ENCODE data around the gene DPYSL3.
"Not testable (repeated sequence)": the region's sequence is repeated elsewhere in the genome, so short reads cannot be mapped to it uniquely, and the experiment has no call there.

DPYSL3 gene

GRCh38 chr5:147509710-147510651 is at the start of gene DPYSL3:
TSS of gene DPYSL3 (minus strand) at chr5:147510068. CDS start at chr5:147509858, 210 bp downstream.
- no peak for DNase-seq (ENCODE audit: low read depth in 2 of 2)

- DNase-seq (ENCODE audit: low read depth in 2 of 2), result no peak
Observed at GRCh38 chr5:147558826-147559225, 49.0 kb upstream of the DPYSL3 start.

DNA sequence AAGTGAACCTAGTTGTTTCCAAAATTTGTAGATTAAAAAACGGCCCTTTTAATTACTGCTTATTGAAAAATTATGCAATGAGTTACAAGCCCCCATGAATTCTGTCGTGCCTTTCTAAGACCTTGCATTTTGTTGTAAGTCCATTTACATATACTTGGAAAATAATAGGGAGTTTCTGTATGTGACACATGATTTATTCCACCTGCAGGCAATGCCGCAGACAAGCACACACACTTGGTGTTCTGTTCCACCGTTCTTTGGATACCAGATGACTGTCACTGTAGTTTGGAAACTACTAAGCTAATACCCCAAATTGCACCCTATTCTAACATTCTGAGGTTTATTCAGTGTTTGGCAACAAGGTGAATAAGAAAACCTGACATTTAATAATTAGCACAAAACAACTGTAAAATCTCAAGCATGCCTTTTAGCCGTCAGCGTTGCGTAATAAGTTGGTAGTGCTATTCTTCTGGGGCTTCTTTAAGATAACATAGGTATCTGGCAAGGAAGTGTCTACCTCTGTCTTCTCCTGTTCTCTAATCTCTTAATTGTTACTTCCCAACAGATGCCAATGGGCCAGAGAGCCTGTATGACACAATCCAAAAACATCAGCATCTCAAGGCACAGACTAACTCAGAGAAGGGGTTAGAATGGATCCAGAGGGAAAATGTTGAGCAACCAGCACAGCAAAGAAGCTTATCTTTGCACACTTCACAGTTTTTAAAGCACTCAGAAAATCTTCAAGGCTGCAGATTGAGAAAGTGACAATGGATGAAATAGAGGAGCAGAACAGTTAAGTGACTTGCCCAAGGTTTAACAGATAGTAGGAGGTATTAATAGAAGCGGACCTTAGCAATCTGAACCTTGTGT is 48.2 kb upstream of the DPYSL3 start:
- DNase-seq (ENCODE audit: low read depth in 2 of 2), result no peak

- no peak for DNase-seq (ENCODE audit: low read depth in 2 of 2)
Observed at GRCh38 chr5:147555176-147555575, 45.3 kb upstream of the DPYSL3 start.

- no peak for DNase-seq (ENCODE audit: low read depth in 2 of 2)
Observed at GRCh38 chr5:147554261-147554817, 44.5 kb upstream of the DPYSL3 start.

GRCh38 chr5:147553817-147554216 is 43.9 kb upstream of the DPYSL3 start:
- not testable (repeated sequence) for DNase-seq (ENCODE audit: low read depth in 2 of 2)

DNA sequence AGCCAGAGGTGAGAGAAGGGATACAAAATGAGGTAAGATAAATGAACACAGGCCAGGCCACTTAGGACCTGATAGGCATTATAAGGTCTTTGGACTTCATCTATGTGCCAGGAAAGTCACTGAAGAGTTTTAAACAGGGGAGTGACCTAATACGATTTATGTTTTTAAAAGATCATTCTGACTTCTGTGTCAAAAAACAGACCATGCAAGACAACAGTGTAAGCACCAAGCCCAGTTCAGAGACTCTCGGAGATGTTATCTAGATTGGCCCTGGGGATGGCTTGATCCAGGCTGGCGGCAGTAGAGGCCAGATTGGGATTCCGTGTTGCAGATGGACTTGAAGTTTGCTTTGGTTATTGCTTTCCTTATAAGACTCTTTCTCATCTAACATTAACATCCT is 43.0 kb upstream of the DPYSL3 start:
- DNase-seq (ENCODE audit: low read depth in 2 of 2), result no peak

- no peak for DNase-seq (ENCODE audit: low read depth in 2 of 2)
Observed at GRCh38 chr5:147551677-147552076, 41.8 kb upstream of the DPYSL3 start.

- no peak for DNase-seq (ENCODE audit: low read depth in 2 of 2)
Observed at GRCh38 chr5:147547730-147548129, 37.9 kb upstream of the DPYSL3 start.

GRCh38 chr5:147544556-147544955 is 34.7 kb upstream of the DPYSL3 start:
- no peak for DNase-seq (ENCODE audit: low read depth in 2 of 2)

- no peak for DNase-seq (ENCODE audit: low read depth in 2 of 2)
Observed at GRCh38 chr5:147539053-147539452, 29.2 kb upstream of the DPYSL3 start.

GRCh38 chr5:147538236-147538635 is 28.4 kb upstream of the DPYSL3 start:
- DNase-seq (ENCODE audit: low read depth in 2 of 2), result no peak

DNA sequence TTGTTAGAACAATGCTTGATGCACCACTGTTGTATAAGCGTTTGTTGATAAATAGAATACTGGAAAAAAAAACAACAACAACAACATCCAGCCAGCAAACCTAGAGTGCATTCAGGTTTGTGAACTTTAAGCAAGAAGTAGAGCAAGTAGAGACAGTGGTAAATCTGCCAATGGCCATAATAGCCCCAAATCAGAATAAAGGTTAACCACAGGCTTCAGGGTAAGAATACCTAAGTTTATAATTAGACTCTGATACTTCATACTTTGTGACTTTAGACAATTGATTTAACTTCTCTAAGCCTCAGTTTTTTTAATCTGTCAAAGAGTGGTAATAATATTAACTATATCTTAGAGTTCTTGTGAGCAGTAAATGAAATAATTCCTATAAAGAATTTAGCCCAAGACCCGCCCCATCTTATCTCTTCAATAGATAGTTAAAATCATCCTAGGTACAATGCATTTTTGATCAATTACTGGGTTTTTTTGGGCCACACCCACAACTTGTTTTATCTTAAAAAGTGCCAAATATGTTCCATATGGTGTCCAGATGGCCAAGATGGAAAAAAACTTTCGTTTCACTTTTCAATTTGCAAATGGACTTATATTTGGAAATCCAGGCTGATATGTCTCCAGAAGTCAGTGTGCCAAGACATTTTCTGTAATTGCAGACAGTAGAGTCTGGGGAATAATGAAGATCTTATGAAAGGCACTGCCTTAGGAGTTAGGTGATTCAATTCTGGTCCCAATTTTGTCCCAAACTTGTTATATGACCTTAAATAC is 24.5 kb upstream of the DPYSL3 start:
- no peak for DNase-seq (ENCODE audit: low read depth in 2 of 2)

DNA sequence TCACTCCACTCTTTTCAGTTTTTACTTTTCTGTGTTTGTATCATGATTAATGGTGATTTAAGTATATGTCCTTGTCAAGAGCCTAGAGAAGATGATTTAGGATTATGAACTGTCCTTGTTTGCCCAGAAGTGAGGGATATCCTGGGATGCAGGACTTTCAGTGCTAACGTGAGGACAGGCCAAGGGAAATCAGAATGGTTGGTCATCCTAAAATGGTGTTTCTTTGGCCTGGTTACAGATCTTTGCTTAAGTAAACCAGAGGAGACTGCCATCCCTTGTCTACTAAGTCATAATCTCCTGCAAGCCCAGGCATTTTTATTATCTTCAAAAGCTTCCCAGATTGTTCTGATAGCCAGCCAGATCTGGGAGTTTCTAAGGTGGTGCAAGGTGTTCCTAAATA is 22.3 kb upstream of the DPYSL3 start:
- no peak for DNase-seq (ENCODE audit: low read depth in 2 of 2)

GRCh38 chr5:147530530-147531389 is 20.9 kb upstream of the DPYSL3 start:
- DNase-seq (ENCODE audit: low read depth in 2 of 2), result no peak

DNA sequence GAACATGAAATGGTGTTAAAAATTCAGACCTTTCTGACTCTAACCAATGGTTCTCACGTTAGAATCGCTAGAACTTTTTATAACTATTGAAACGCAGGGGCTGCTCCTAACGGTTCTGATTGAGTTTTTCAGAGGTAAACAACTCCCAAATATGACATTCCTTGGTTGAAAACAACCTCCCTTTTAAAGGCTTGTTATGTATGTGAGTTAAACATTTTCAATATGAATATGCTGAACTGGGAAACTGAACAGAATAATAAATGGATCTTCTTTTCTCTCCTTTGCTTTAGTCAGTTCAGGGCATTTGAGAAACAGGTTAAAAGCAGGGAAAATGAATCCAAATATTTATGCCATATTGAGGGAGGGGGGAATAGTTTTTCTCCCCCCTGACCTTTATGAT is 13.2 kb upstream of the DPYSL3 start:
- DNase-seq (ENCODE audit: low read depth in 2 of 2), result no peak

DNA sequence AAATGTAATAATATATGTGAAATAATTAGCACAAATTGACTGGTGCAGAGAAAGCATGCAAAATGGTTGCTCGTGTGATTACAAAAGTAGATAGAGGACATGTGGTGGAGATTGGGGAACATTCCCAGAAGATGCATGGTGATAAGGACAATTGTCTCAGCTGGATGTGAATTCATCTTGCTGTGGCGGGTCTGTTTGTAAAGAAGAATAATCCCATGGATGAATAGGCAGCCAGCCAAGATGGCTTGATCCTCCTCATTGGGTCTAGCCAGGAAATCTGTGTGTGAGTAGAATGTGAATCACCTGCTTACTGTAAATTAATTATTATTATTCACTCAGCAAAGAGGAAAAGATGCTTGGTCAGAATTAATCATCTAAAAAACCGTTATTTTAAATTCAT is 12.6 kb upstream of the DPYSL3 start:
- DNase-seq (ENCODE audit: low read depth in 2 of 2), result no peak

GRCh38 chr5:147520450-147520849 is 10.6 kb upstream of the DPYSL3 start:
- DNase-seq (ENCODE audit: low read depth in 2 of 2), result no peak

- no peak for DNase-seq (ENCODE audit: low read depth in 2 of 2)
Observed at GRCh38 chr5:147519380-147519779, 9.5 kb upstream of the DPYSL3 start.

- DNase-seq (ENCODE audit: low read depth in 2 of 2), result no peak
Observed at GRCh38 chr5:147517383-147517782, 7.5 kb upstream of the DPYSL3 start.

DNA sequence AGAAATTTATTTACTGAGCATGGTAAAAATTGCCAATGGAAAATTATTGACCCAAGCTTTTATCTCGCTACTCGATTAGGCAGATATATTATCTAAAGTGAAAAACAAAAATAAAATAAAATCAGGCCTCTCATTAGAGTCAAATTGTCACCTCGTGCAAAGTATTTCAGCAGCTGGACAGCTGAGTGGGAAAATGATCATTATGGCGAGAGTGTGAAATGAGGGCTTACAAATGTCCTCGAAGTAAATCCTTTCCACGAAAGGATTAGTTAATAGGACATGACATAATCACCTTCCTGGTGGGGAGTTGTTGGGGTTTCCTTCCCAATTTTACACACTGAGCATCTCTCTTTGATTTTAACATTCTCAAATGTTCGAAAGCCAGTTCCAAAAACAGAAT is 5.4 kb upstream of the DPYSL3 start:
- DNase-seq (ENCODE audit: low read depth in 2 of 2), result no peak
